Measurements from ENCODE around the gene FBXL13. TPM values are rescaled to one million over a fixed set of nuclear protein-coding genes. Genes with fewer than 3 reads are reported as not detected.

The FBXL13 gene
- total and polyA plus RNA-seq, 4 donors: 2.2 to 8.9 (median 5.0) TPM

DNA sequence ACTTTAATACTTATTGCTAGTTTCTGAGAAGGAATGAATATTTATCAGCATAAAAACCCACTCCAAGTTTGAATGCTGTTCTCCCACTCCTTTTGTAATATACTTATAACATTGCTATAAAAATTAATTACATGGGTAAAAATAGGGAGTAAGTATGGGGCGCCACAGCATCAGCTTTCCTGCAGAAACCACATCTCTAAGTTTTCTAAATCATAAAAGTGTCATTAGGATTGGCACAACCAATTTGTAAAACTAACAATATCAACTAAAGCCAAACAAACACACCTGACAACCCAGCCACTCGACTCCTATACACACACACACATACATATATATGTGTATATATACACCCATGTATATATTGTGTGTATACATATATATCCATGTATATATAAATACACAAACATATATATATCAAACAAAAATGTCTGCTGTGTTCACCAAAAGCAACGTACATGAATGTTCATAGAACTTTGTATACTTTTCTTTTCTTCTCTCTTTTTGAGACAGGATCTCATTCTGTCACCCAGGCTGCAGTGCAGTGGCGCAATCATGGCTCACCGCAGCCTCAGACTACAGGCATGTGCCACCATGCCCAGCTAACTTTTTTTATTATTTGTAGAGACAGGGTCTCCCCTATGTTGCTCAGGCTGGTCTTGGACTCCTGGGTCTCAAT, 176.6 kb downstream of the FBXL13 start:
- Histone ChIP-seq H3K9me3 (ENCODE audit: control insufficient read depth, insufficient read depth, low read length) (no peaks in the 10 kb centered on the region), H3K27me3 (ENCODE audit: control insufficient read depth, insufficient read depth, low read length) (no peaks in the 10 kb centered on the region), H3K4me3 (ENCODE audit: low read depth, low read length) (no peak overlapping the region), H3K4me1 (ENCODE audit: control insufficient read depth, insufficient read depth, low read length) (no peaks in the 10 kb centered on the region), H3K27ac (ENCODE audit: low read depth, low read length) (peak overlapping the region; percentile 33), H3K36me3 (ENCODE audit: control insufficient read depth, insufficient read depth, low read length) (no peaks in the 10 kb centered on the region)
- 89% methylated on average over 1 of the region's 5 CpGs for WGBS (ENCODE audit: insufficient coverage)
- no peak for DNase-seq (ENCODE audit: low read depth in 4 of 6, low spot score in 6 of 6)

DNA sequence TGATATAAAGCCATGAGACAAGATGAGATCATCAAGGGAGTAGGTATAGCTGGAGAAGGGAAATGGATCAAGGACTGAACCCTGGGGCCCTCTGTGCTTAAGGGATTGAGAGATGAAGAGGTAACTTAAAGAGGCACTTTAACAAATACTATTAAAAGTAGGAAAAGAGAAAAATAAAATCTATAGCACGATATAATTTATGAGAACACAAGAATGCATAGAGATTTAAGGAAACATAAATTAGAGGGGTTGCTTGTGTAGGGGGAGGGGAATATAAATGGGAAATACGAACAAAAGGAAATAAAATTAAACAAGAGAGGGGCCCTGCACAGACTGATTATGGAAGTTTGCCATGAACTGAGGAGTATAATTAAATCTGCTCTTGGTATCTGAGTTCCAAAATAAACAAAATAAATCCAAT, 177.4 kb downstream of the FBXL13 start:
- Histone ChIP-seq H3K4me3 (ENCODE audit: low read depth, low read length) (no peak overlapping the region), H3K36me3 (ENCODE audit: control insufficient read depth, insufficient read depth, low read length) (no peaks in the 10 kb centered on the region), H3K4me1 (ENCODE audit: control insufficient read depth, insufficient read depth, low read length) (no peaks in the 10 kb centered on the region), H3K9me3 (ENCODE audit: control insufficient read depth, insufficient read depth, low read length) (no peaks in the 10 kb centered on the region), H3K27me3 (ENCODE audit: control insufficient read depth, insufficient read depth, low read length) (no peaks in the 10 kb centered on the region), H3K27ac (ENCODE audit: low read depth, low read length) (no peak overlapping the region)
- no peak for DNase-seq (ENCODE audit: low read depth in 4 of 6, low spot score in 6 of 6)
- no CpG with 5 or more reads among the region's 2 CpGs for WGBS (ENCODE audit: insufficient coverage)

- no peak overlapping the region for H3K27ac ChIP-seq (ENCODE audit: low read depth, low read length)
- no peak for DNase-seq (ENCODE audit: low read depth in 4 of 6, low spot score in 6 of 6)
- H3K4me3 ChIP-seq (ENCODE audit: low read depth, low read length): no peak overlapping the region
These were observed 178.0 kb downstream of the FBXL13 start for GRCh38 chr7:102896585-102896984.

DNA sequence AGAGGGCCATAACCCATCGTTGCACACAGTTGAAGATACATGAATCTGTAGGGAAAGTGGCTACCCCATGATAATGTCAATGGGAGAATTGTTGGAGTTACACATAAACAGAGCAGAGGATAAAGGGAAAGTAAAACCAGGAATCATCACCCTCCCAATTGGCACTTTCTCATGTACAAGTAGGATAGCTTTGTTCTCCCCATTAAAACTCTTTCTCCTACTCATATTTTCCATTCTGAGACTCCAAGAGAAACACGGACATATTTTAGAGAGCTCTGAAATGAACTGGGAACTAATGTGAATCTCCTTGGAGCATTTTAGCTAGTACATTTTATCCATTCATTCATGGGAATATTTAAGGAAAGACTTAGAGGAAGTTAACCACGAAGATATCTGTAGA, 179.0 kb downstream of the FBXL13 start:
- peak in 1 of 6 donors; percentile 16 for DNase-seq (ENCODE audit: low read depth in 4 of 6, low spot score in 6 of 6)
- WGBS (ENCODE audit: insufficient coverage): 63% methylated on average over 1 of the region's 3 CpGs
- Histone ChIP-seq H3K4me1 (ENCODE audit: control insufficient read depth, insufficient read depth, low read length) (no peaks in the 10 kb centered on the region), H3K27ac (ENCODE audit: low read depth, low read length) (no peak overlapping the region), H3K36me3 (ENCODE audit: control insufficient read depth, insufficient read depth, low read length) (no peaks in the 10 kb centered on the region), H3K9me3 (ENCODE audit: control insufficient read depth, insufficient read depth, low read length) (no peaks in the 10 kb centered on the region), H3K27me3 (ENCODE audit: control insufficient read depth, insufficient read depth, low read length) (no peaks in the 10 kb centered on the region), H3K4me3 (ENCODE audit: low read depth, low read length) (no peak overlapping the region)

More at GRCh38 chr7:102896585-102896984, 178.0 kb downstream of the FBXL13 start:
- Histone ChIP-seq H3K9me3 (ENCODE audit: control insufficient read depth, insufficient read depth, low read length) (no peaks in the 10 kb centered on the region), H3K27me3 (ENCODE audit: control insufficient read depth, insufficient read depth, low read length) (no peaks in the 10 kb centered on the region), H3K36me3 (ENCODE audit: control insufficient read depth, insufficient read depth, low read length) (no peaks in the 10 kb centered on the region), H3K4me1 (ENCODE audit: control insufficient read depth, insufficient read depth, low read length) (no peaks in the 10 kb centered on the region)

GRCh38 chr7:102892631-102893278, 181.8 kb downstream of the FBXL13 start:
- DNase-seq (ENCODE audit: low read depth in 4 of 6, low spot score in 6 of 6): no peak
- Histone ChIP-seq H3K36me3 (ENCODE audit: control insufficient read depth, insufficient read depth, low read length) (no peaks in the 10 kb centered on the region), H3K9me3 (ENCODE audit: control insufficient read depth, insufficient read depth, low read length) (no peaks in the 10 kb centered on the region), H3K27ac (ENCODE audit: low read depth, low read length) (no peak overlapping the region), H3K4me3 (ENCODE audit: low read depth, low read length) (no peak overlapping the region), H3K4me1 (ENCODE audit: control insufficient read depth, insufficient read depth, low read length) (no peaks in the 10 kb centered on the region), H3K27me3 (ENCODE audit: control insufficient read depth, insufficient read depth, low read length) (no peaks in the 10 kb centered on the region)
- 88% methylated on average over 1 of the region's 1 CpG for WGBS (ENCODE audit: insufficient coverage)

- no peaks in the 10 kb centered on the region for H3K4me1 ChIP-seq (ENCODE audit: control insufficient read depth, insufficient read depth, low read length)
- H3K27ac ChIP-seq (ENCODE audit: low read depth, low read length): peak overlapping the region; percentile 29
- WGBS (ENCODE audit: insufficient coverage): no CpG with 5 or more reads among the region's 1 CpG
- H3K9me3 ChIP-seq (ENCODE audit: control insufficient read depth, insufficient read depth, low read length): no peaks in the 10 kb centered on the region
- H3K36me3 ChIP-seq (ENCODE audit: control insufficient read depth, insufficient read depth, low read length): no peaks in the 10 kb centered on the region
- no peak overlapping the region for H3K4me3 ChIP-seq (ENCODE audit: low read depth, low read length)
- DNase-seq (ENCODE audit: low read depth in 4 of 6, low spot score in 6 of 6): peak in 3 of 6 donors; percentile 17 to 74 (median 48)
- no peaks in the 10 kb centered on the region for H3K27me3 ChIP-seq (ENCODE audit: control insufficient read depth, insufficient read depth, low read length)
These were observed 182.8 kb downstream of the FBXL13 start for GRCh38 chr7:102891693-102892261.

DNA sequence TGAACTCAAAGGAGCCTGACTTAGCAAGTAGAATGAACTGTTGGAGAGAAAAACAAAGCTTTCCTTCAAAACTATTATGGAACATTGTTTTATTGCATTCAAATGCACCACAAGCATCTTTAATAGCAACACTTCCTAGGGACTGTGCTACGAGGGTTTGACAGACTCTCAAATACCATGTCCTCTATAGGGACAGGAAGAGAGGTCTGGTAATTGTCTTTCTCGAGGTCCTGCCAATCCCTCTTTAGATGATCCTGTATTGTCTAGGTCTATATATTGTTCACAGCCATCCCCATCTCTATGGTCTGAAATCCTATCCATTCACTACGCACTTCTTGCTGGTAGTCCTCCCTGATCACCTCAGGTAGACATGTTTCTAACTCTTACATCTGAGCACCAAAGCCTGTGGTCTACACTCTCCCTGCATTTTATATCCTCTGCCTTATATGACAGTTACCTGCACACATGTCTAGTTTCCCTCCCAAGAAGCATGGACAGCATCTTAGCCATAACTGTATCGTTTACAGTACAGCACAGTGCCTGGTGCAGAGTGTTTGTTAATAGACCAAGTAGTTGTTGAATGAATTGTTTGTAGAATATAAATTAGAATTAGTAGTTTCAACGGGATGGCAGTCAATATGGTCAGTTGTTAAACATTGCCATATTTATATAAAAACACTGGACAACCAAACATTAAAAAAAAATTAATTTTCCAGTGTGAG, 183.5 kb downstream of the FBXL13 start:
- no peaks in the 10 kb centered on the region for H3K36me3 ChIP-seq (ENCODE audit: control insufficient read depth, insufficient read depth, low read length)
- 100% methylated on average over 1 of the region's 5 CpGs for WGBS (ENCODE audit: insufficient coverage)
- no peaks in the 10 kb centered on the region for H3K4me1 ChIP-seq (ENCODE audit: control insufficient read depth, insufficient read depth, low read length)
- peak overlapping the region; percentile 29 for H3K27ac ChIP-seq (ENCODE audit: low read depth, low read length)
- H3K27me3 ChIP-seq (ENCODE audit: control insufficient read depth, insufficient read depth, low read length): no peaks in the 10 kb centered on the region
- no peaks in the 10 kb centered on the region for H3K9me3 ChIP-seq (ENCODE audit: control insufficient read depth, insufficient read depth, low read length)
- H3K4me3 ChIP-seq (ENCODE audit: low read depth, low read length): no peak overlapping the region
- DNase-seq (ENCODE audit: low read depth in 4 of 6, low spot score in 6 of 6): no peak

DNA sequence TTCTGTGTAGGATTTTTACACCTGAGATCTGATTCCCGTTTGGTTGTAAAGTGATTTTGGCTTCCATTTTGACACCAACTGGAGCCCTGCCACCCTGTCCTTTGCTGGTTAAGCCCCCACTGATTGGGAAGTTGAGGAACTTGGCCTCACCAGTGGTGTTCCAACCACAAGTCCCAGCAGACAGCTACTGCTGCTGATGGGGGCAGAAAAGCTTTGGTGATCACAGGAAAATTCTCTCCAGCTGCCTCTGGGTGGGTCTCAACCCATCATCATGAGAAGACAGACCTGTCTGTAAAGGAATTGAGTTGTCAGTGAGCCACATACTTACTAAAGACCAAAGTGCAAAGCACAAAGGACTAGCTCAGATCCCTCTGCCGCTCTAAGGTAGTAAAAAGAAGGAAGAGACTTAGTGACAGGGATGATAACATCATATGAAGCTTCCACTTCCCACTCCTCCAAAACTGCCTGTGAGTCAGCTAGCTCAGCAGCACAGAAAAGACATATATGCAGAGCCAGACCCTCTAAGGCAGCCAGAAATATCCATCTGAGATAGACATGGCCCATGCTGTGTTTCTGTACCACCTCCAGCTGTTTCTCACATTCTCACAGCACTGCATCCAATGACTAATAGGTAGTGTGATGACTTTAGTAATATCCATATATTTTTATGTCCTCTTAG, 184.2 kb downstream of the FBXL13 start:
- WGBS (ENCODE audit: insufficient coverage): 83% methylated on average over 1 of the region's 2 CpGs
- Histone ChIP-seq H3K27me3 (ENCODE audit: control insufficient read depth, insufficient read depth, low read length) (no peaks in the 10 kb centered on the region), H3K4me3 (ENCODE audit: low read depth, low read length) (no peak overlapping the region), H3K36me3 (ENCODE audit: control insufficient read depth, insufficient read depth, low read length) (no peaks in the 10 kb centered on the region), H3K4me1 (ENCODE audit: control insufficient read depth, insufficient read depth, low read length) (no peaks in the 10 kb centered on the region), H3K9me3 (ENCODE audit: control insufficient read depth, insufficient read depth, low read length) (no peaks in the 10 kb centered on the region), H3K27ac (ENCODE audit: low read depth, low read length) (peak overlapping the region; percentile 29)
- DNase-seq (ENCODE audit: low read depth in 4 of 6, low spot score in 6 of 6): peak in 2 of 6 donors; percentile 59 to 60

DNA sequence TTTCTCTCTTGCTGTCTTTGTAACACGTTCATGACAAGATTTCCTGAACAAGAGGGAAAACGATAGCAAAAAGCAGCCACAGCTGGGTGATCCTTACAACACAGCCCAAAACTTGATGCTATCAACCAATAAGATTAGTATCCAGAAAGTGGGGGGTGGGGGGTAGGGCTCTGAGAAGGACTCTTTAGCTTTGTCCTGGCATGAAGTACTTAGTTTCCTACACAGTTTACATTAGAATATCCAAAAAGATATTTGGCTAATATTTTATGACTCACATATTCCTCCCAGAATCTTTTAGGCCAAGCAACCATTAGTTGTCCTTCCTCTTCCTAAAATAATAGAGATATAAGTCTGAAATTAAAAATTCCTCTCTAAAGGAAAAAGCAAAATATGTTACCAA, 184.7 kb downstream of the FBXL13 start:
- no peak overlapping the region for H3K4me3 ChIP-seq (ENCODE audit: low read depth, low read length)
- no peaks in the 10 kb centered on the region for H3K36me3 ChIP-seq (ENCODE audit: control insufficient read depth, insufficient read depth, low read length)
- H3K27me3 ChIP-seq (ENCODE audit: control insufficient read depth, insufficient read depth, low read length): no peaks in the 10 kb centered on the region
- peak overlapping the region; percentile 29 for H3K27ac ChIP-seq (ENCODE audit: low read depth, low read length)
- no peak for DNase-seq (ENCODE audit: low read depth in 4 of 6, low spot score in 6 of 6)
- no CpG with 5 or more reads among the region's 2 CpGs for WGBS (ENCODE audit: insufficient coverage)
- H3K4me1 ChIP-seq (ENCODE audit: control insufficient read depth, insufficient read depth, low read length): no peaks in the 10 kb centered on the region
- H3K9me3 ChIP-seq (ENCODE audit: control insufficient read depth, insufficient read depth, low read length): no peaks in the 10 kb centered on the region

All from spinal cord (tissue), 10 donors.